PC-3 (cell line): ENCODE results near the gene RNF166. TPM values are rescaled to one million over a fixed set of nuclear protein-coding genes. Genes with fewer than 3 reads are reported as not detected.

Source experiments
- ATAC-seq: fragments of 200-7000 bp; cut with Tn5 transposase; 2 replicates; pipeline ENCODE4 v1.9.1; 2020; ENCODE audit warnings: mild to moderate bottlenecking, moderate library complexity
- BruUV-seq: library from RNA; stranded (reverse); fragments of 400-500 nt; replicated peaks from 2 replicates; lab custom pipeline; 2021; lab: Mats Ljungman, UMichigan
- CTCF ChIA-PET: fragments of 300-600 bp; sonication (Branson Sonifier 250); formaldehyde crosslinking; loops from one replicate; lab custom pipeline; 2022; ENCODE audit warnings: antibody characterized with exemption; lab: Charles Lee
- POLR2A ChIA-PET: fragments of 300-600 bp; sonication (Branson Sonifier 250); formaldehyde crosslinking; loops from one replicate; lab custom pipeline; 2022; ENCODE audit warnings: antibody characterized with exemption; ENCODE audit not compliant: unreplicated experiment; lab: Charles Lee
- DNase-seq: peaks from one replicate; pipeline ENCODE4 v3.0.0-alpha.2; 2015
- H2AFZ ChIP-seq: fragments of 300-600 bp; sonication (generic); 2 replicates; pipeline ENCODE4 v1.6.0; 2016; ENCODE audit warnings: antibody characterized with exemption, low read length
- H3F3A ChIP-seq: fragments of 300-600 bp; sonication (generic); one replicate; pipeline ENCODE4 v1.6.0; 2017; ENCODE audit warnings: antibody characterized with exemption, low read length, control low read depth, mild to moderate bottlenecking; ENCODE audit not compliant: unreplicated experiment
- H3K27ac ChIP-seq: fragments of 300-600 bp; sonication (generic); 2 replicates; pipeline ENCODE4 v1.5.1; 2016; ENCODE audit warnings: mild to moderate bottlenecking, low read length
- H3K27me3 ChIP-seq: fragments of 300-600 bp; sonication (generic); 2 replicates; pipeline ENCODE4 v1.6.1; 2016; ENCODE audit warnings: low read length, mixed read lengths
- H3K36me3 ChIP-seq: fragments of 300-600 bp; sonication (generic); 2 replicates; pipeline ENCODE4 v1.6.1; 2016; ENCODE audit warnings: low read depth, mixed run types, low read length, mixed read lengths
- H3K4me1 ChIP-seq: fragments of 300-600 bp; sonication (generic); 2 replicates; pipeline ENCODE4 v1.5.1; 2016; ENCODE audit warnings: low read length; ENCODE audit not compliant: insufficient read depth
- H3K4me2 ChIP-seq: fragments of 300-600 bp; sonication (generic); 2 replicates; pipeline ENCODE4 v1.6.0; 2016; ENCODE audit warnings: low read length
- H3K4me3 ChIP-seq: fragments of 300-600 bp; sonication (generic); 2 replicates; pipeline ENCODE4 v1.5.1; 2016; ENCODE audit warnings: mild to moderate bottlenecking, low read length, mixed read lengths
- H3K79me2 ChIP-seq: fragments of 300-600 bp; sonication (generic); 2 replicates; pipeline ENCODE4 v1.6.1; 2017; ENCODE audit warnings: low read length, mixed read lengths
- H3K9ac ChIP-seq: fragments of 300-600 bp; sonication (generic); 2 replicates; pipeline ENCODE4 v1.6.0; 2016; ENCODE audit warnings: mild to moderate bottlenecking, low read length
- H3K9me2 ChIP-seq: fragments of 300-600 bp; sonication (generic); replicated peaks from 2 replicates; pipeline ENCODE4 v1.6.1; 2016; ENCODE audit warnings: mixed run types, low read length, mixed read lengths
- H3K9me3 ChIP-seq: fragments of 300-600 bp; sonication (generic); 2 replicates; pipeline ENCODE4 v1.6.1; 2016; ENCODE audit warnings: low read length, mixed read lengths
- H4K20me1 ChIP-seq: fragments of 300-600 bp; sonication (generic); 2 replicates; pipeline ENCODE4 v1.6.1; 2016; ENCODE audit warnings: low read length, mixed read lengths
- EZH2 ChIP-seq: fragments of 300-600 bp; sonication (generic); IDR thresholded peaks from one replicate; pipeline ENCODE4 v1.6.1; 2017; ENCODE audit warnings: antibody characterized with exemption, mild to moderate bottlenecking, low read length; ENCODE audit not compliant: unreplicated experiment
- EZH2phosphoT487 ChIP-seq: fragments of 300-600 bp; sonication (generic); IDR thresholded peaks from 2 replicates; pipeline ENCODE4 v1.6.1; 2018; ENCODE audit warnings: mild to moderate bottlenecking, antibody characterized with exemption, low read length, borderline replicate concordance
- intact Hi-C: fragments of 100-400 bp; cut with micrococcal nuclease; formaldehyde crosslinking; loops from 2 replicates; pipeline ENCODE4 v1.9.0; 2023
- total RNA-seq: library from RNA; depleted of rRNA; stranded (reverse); fragments of >200 nt; gene quantifications from 2 replicates; pipeline ENCODE4 v1.2.3, GENCODE V29; 2014
- TF ChIP-seq, protein P1 (sequence below): fragments of 300-600 bp; sonication (generic); conservative IDR thresholded peaks from 2 replicates; pipeline ENCODE4 v1.5.1; 2017; ENCODE audit warnings: antibody characterized with exemption, low read depth, mild to moderate bottlenecking, low read length

Gene RNF166
- total RNA-seq, 1 experiment from 2014 or later: 28.8 TPM

DNA sequence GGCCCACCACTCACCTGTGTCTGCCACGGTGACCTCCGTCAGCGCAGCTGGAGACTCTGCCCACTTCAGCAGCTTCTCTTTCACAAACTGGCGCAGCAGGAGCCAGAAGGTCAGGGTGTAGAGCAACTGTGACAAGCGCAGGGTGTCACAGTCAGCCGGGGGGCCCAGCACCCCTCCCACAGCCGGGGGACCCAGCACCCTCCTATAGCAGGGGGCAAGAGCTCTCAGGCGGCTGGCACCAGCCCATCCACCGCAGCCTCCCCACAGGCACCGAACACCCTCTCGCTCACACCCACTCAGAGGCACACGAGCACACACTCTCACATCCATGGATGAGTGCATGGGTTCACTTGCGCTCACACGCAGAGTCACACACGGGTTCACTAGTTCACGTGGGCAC, 28.9 kb upstream of the RNF166 start:
- no peak overlapping the region for H3K4me3 ChIP-seq
- no peaks in the 10 kb centered on the region for H3K79me2 ChIP-seq
- intact Hi-C loops: no loop called here
- no peaks in the 10 kb centered on the region for H3K9me2 ChIP-seq
- POLR2A ChIA-PET: no interaction called here
- ATAC-seq (no peak), DNase-seq (no peak)
- H3K27me3 ChIP-seq: no peaks in the 10 kb centered on the region
- peaks cover 4% of the 10 kb centered on the region for H3K36me3 ChIP-seq
- BruUV-seq: no TSS peak
- no peaks in the 10 kb centered on the region for H3F3A ChIP-seq
- CTCF ChIA-PET: no interaction called here
- no peak overlapping the region for H3K4me2 ChIP-seq
- no peaks in the 10 kb centered on the region for H3K4me1 ChIP-seq
- no peak overlapping the region for H3K27ac ChIP-seq
- no peaks in the 10 kb centered on the region for H4K20me1 ChIP-seq
- no peak overlapping the region for H3K9ac ChIP-seq
- TF ChIP-seq, protein P1, sequence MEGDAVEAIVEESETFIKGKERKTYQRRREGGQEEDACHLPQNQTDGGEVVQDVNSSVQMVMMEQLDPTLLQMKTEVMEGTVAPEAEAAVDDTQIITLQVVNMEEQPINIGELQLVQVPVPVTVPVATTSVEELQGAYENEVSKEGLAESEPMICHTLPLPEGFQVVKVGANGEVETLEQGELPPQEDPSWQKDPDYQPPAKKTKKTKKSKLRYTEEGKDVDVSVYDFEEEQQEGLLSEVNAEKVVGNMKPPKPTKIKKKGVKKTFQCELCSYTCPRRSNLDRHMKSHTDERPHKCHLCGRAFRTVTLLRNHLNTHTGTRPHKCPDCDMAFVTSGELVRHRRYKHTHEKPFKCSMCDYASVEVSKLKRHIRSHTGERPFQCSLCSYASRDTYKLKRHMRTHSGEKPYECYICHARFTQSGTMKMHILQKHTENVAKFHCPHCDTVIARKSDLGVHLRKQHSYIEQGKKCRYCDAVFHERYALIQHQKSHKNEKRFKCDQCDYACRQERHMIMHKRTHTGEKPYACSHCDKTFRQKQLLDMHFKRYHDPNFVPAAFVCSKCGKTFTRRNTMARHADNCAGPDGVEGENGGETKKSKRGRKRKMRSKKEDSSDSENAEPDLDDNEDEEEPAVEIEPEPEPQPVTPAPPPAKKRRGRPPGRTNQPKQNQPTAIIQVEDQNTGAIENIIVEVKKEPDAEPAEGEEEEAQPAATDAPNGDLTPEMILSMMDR: no peak
- no peak for TF ChIP-seq EZH2phosphoT487
- H2AFZ ChIP-seq: no peak overlapping the region
- no peaks in the 10 kb centered on the region for H3K9me3 ChIP-seq

DNA sequence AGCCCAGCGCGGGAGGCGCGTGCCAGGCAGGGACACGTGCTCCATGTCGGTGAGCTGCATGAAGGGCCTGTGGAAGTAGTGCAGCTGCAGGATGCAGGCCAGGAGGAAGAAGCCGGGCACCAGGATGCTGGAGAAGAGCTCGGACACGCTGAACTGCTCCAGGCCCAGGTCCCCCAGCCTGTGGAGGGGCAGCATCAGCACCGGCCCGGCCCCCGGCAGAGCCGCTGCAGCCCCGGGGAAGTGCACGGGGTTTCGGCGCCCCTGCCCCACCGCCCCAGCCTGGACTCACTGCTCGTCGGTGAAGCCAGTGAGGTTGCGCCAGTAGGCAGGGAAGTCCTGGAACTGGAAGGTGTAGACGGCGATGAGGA, 28.1 kb upstream of the RNF166 start:
- ATAC-seq (no peak), DNase-seq (no peak)
- no peaks in the 10 kb centered on the region for H3K79me2 ChIP-seq
- peaks cover 4% of the 10 kb centered on the region for H3K36me3 ChIP-seq
- H3F3A ChIP-seq: no peaks in the 10 kb centered on the region
- no peaks in the 10 kb centered on the region for H3K27me3 ChIP-seq
- no peak overlapping the region for H3K4me2 ChIP-seq
- no peak overlapping the region for H2AFZ ChIP-seq
- no TSS peak for BruUV-seq
- no peak overlapping the region for H3K9ac ChIP-seq
- ChIA-PET POLR2A (no interaction called here), CTCF (no interaction called here)
- H3K27ac ChIP-seq: no peak overlapping the region
- H4K20me1 ChIP-seq: no peaks in the 10 kb centered on the region
- no peaks in the 10 kb centered on the region for H3K4me1 ChIP-seq
- no peaks in the 10 kb centered on the region for H3K9me2 ChIP-seq
- intact Hi-C loops: no loop called here
- TF ChIP-seq, protein P1: no peak
- TF ChIP-seq EZH2: no peak
- no peak for TF ChIP-seq EZH2phosphoT487
- no peaks in the 10 kb centered on the region for H3K9me3 ChIP-seq
- H3K4me3 ChIP-seq: no peak overlapping the region

DNA sequence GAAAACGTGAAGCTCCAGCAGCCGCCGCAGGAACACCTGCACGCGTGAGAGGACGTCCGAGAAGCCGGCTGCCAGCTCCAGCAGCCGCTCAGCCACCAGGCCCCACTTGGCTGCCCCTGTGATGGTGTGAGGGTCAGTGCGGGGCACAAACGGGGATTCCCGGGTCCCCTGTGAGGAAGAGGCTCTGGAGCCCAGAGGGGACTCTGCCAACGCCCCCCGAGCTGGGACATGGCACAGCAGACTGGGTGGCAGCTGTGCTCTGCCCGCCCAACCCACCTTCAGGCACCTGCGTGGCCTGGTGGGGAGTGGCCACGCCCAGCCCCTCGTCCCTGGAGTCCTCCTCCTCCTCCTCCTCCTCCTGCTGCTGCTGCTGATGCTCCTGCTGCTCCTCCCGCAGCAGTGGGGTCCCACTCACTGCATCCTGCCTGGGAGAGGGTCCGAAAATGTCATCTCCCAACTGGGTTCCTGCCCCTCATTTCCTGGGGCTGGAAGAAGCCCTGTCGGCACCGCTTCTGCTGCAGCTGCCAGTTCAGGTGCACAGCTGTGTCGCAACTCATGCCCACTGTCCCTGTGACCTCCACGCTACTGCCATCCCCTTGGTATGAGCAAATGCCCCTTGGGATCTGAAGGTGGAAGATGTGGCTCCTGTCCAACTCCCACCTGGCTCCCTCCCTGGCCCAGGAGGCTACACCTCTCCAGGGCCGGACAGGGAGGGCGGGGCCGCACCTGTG, 27.6 kb upstream of the RNF166 start:
- Histone ChIP-seq H3K4me2 (no peak overlapping the region), H3K4me1 (no peaks in the 10 kb centered on the region), H3K9me3 (no peaks in the 10 kb centered on the region), H3K36me3 (peaks cover 4% of the 10 kb centered on the region), H3K79me2 (no peaks in the 10 kb centered on the region), H3F3A (no peaks in the 10 kb centered on the region), H3K4me3 (no peak overlapping the region), H3K9me2 (no peaks in the 10 kb centered on the region), H4K20me1 (no peaks in the 10 kb centered on the region), H3K27ac (no peak overlapping the region), H3K27me3 (no peaks in the 10 kb centered on the region), H2AFZ (no peak overlapping the region), H3K9ac (no peak overlapping the region)
- DNase-seq (no peak), ATAC-seq (no peak)
- BruUV-seq: no TSS peak
- TF ChIP-seq EZH2phosphoT487 (no peak), EZH2 (no peak)
- TF ChIP-seq, protein P1: no peak
- CTCF ChIA-PET: no interaction called here
- POLR2A ChIA-PET: no interaction called here
- intact Hi-C loops: no loop called here
